ENCODE data around the gene QKI.
"Not testable (repeated sequence)": the region's sequence is repeated elsewhere in the genome, so short reads cannot be mapped to it uniquely, and the experiment has no call there.

The QKI gene

DNA sequence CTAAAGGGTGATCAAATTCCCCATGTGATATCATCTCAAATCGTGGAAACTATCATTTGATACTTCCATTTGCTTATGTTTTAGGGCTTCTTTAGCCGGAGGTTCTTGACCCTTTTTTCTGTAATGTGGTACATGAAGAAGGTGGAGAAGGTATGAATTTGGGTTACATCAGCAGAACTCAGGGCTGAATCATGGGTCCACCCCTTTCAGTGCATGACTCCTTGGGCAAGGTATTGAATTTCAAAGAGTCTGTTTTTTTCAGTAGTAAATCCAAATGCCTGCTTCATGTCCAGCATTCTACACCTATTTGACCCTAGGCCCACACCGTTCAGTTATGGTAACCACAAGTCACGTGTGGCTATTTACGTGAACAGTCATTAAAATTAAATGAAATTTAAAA lies 30.6 kb upstream of the QKI start:
- DNase-seq (ENCODE audit: low read depth): no peak
- no peak overlapping the region for H3K4me3 ChIP-seq (ENCODE audit: low read length)
- TF ChIP-seq, protein P1, sequence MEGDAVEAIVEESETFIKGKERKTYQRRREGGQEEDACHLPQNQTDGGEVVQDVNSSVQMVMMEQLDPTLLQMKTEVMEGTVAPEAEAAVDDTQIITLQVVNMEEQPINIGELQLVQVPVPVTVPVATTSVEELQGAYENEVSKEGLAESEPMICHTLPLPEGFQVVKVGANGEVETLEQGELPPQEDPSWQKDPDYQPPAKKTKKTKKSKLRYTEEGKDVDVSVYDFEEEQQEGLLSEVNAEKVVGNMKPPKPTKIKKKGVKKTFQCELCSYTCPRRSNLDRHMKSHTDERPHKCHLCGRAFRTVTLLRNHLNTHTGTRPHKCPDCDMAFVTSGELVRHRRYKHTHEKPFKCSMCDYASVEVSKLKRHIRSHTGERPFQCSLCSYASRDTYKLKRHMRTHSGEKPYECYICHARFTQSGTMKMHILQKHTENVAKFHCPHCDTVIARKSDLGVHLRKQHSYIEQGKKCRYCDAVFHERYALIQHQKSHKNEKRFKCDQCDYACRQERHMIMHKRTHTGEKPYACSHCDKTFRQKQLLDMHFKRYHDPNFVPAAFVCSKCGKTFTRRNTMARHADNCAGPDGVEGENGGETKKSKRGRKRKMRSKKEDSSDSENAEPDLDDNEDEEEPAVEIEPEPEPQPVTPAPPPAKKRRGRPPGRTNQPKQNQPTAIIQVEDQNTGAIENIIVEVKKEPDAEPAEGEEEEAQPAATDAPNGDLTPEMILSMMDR (conservative IDR thresholded peaks at IDR 0.05; ENCODE audit: low read length): no peak

DNA sequence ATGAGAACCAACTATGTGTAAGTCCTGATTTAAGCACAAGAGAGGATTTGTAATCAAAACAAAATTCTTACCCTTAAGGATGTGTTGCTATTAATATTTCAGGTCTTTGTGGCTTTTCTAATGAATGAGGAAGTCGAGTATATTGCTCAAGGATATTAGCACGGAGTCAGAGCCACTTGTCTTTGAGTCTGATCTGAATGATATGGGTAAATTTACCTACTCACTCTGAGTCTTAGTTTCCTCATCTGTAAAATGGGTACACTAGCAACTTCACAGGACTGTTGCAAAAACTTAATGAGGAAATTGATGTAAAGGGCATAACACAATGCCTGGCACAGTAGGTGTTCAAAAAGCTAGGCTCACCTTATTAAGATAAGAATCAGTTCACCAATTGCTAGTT lies 30.0 kb upstream of the QKI start:
- H3K4me3 ChIP-seq (ENCODE audit: low read length): no peak overlapping the region
- no peak for DNase-seq (ENCODE audit: low read depth)
- TF ChIP-seq, protein P1 (conservative IDR thresholded peaks at IDR 0.05; ENCODE audit: low read length): no peak

DNA sequence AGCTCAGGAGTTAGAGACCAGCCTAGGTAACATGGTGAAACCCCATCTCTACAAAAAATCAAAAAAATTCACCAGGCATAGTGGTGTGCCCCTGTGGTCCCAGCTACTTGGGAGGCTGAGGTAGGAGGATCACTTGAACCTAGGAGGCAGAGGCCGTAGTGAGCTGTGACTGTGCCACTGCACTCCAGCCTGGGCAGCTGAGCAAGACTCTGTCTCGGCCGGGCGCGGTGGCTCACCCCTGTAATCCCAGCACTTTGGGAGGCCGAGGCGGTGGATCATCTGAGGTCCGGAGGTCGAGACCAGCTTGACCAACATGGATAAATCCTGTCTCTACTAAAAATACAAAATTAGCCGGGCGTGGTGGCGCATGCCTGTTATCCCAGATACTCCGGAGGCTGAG lies 29.0 kb upstream of the QKI start:
- not testable (repeated sequence) for H3K4me3 ChIP-seq (ENCODE audit: low read length); DNase-seq (ENCODE audit: low read depth)

DNA sequence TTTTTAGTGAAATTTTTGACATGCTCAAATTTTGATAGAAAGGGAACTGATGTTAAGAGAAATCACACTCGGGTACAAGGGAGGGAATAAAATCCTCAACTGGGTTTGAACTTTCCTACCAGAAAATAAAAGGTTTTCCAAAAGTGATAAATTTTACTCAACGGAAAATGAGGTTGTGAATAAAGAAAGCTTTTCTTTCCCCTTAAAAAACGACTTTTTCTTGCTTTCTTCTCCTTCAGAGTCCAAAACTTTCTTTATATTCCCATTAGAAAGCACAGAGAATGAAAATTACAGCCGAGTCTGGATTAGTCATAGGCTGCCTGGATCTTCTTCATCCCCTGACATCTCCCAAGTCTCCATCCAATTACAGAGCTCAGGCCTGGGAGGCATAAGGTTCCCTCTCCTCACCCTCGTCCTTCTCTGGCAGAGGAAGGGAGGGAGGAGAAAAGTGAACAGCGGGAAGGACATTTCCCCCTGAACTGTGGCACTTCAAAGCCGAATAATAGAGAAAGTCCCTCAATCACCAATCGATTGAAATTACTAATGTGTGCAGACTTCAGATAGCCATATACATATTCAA lies 28.1 kb upstream of the QKI start:
- no peak for DNase-seq (ENCODE audit: low read depth)
- H3K4me3 ChIP-seq (ENCODE audit: low read length): no peak overlapping the region
- TF ChIP-seq, protein P1 (conservative IDR thresholded peaks at IDR 0.05; ENCODE audit: low read length): no peak

DNA sequence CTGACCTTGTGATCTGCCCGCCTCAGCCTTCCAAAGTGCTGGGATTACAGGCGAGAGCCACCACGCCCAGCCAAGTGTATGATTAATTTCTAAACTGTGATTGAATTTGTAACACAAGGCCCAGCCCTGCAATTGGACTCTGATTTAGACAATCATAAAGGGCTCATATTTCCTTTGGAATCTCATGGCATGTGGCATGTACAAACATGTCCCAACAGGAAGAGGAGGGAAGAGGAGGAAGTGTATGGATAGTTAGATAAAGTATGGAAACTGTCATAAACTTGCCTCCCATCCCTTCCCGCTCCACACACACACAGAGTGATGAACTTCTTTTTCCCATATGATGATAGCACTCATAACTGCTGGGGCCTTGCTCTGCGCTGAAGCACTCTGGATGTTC lies 27.2 kb upstream of the QKI start:
- TF ChIP-seq, protein P1 (conservative IDR thresholded peaks at IDR 0.05; ENCODE audit: low read length): no peak
- no peak for DNase-seq (ENCODE audit: low read depth)
- H3K4me3 ChIP-seq (ENCODE audit: low read length): no peak overlapping the region

DNA sequence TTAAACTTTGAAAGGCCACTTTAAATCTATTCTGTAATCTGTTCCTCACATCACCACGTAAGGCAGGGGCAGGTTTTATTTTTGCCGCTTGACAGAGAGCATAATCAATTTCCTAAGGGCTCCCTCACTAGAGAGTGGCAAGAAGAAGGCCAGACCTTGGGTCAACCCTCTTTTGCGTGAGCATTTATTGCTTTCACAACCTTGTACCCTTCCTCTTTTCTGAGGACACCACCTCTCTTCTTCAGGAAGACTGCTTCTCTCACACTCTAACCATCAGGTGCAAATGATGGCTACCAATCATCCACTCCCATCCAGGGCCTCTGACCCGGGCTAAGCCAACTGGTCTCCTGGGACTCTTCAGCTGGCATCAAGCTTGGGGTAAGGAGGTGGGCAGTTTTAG lies 25.2 kb upstream of the QKI start:
- H3K4me3 ChIP-seq (ENCODE audit: low read length): no peak overlapping the region
- TF ChIP-seq, protein P1 (conservative IDR thresholded peaks at IDR 0.05; ENCODE audit: low read length): no peak
- DNase-seq (ENCODE audit: low read depth): no peak

DNA sequence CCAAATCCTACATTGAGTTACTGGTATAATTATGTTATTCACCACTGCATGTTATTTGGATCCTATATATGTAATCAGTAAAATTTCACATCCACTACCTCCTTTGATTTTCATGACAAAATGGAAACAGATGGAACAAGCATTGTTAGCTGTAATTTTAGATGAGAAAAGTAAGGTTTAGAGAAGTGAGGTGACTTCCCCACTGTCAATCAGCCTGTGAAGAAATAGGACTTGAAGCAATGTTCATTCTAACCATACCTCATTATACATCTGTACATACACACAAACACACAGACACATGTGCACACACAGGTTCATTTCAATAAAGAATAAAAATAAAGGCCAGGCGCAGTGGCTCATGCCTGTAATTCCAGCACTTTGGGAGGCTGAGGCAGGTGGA lies 23.7 kb upstream of the QKI start:
- TF ChIP-seq, protein P1 (conservative IDR thresholded peaks at IDR 0.05; ENCODE audit: low read length): no peak
- no peak for DNase-seq (ENCODE audit: low read depth)
- H3K4me3 ChIP-seq (ENCODE audit: low read length): no peak overlapping the region

DNA sequence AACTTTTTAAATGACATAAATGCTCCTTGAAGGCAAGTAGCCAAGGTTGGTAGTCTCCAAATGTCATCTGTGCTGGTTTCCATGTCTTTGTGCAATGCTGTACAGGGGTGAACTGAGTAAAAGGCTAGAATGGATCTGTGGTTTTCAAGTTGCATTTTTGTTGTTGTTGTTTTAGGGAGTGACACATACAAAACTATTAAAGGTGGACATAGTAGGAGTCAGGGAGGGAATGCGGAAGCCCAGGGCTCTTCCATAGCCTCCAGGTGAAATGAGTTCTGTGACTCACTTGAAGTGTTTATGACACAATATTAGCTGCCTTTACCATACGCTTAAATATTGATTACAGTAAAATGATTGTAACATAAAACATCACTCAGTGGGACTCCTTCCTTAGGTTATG lies 22.5 kb upstream of the QKI start:
- no peak for DNase-seq (ENCODE audit: low read depth)
- no peak overlapping the region for H3K4me3 ChIP-seq (ENCODE audit: low read length)
- TF ChIP-seq, protein P1 (conservative IDR thresholded peaks at IDR 0.05; ENCODE audit: low read length): no peak
